Colonic mucosa (tissue), 4 donors: ENCODE results near the gene SARDH. TPM values are rescaled to one million over a fixed set of nuclear protein-coding genes. Genes with fewer than 3 reads are reported as not detected.

Experiments
- DNase-seq: peaks from one replicate; pipeline ENCODE4 v3.0.0-alpha.2; 2020
- H3K27ac ChIP-seq: fragments of 200-600 bp; one replicate; pipeline ENCODE4 v1.8.0; 2021
- H3K27me3 ChIP-seq: fragments of 200-600 bp; one replicate; pipeline ENCODE4 v1.8.0; 2021
- H3K36me3 ChIP-seq: fragments of 200-600 bp; one replicate; pipeline ENCODE4 v1.8.0; 2021
- H3K4me1 ChIP-seq: fragments of 200-600 bp; one replicate; pipeline ENCODE4 v1.8.0; 2021; ENCODE audit warnings: mild to moderate bottlenecking
- H3K4me3 ChIP-seq: fragments of 200-600 bp; one replicate; pipeline ENCODE4 v1.8.0; 2021
- H3K9ac ChIP-seq, 2 donors: one replicate each; pipeline ENCODE4 v1.7.0; 2013; ENCODE audit warnings: control low read depth in 2 of 2, low read depth in 2 of 2, low read length in 2 of 2
- H3K9me3 ChIP-seq: fragments of 200-600 bp; one replicate; pipeline ENCODE4 v1.8.0; 2021
- CTCF ChIP-seq: fragments of 200-600 bp; IDR thresholded peaks from one replicate; pipeline ENCODE4 v1.8.0; 2022; ENCODE audit warnings: antibody characterized with exemption, mild to moderate bottlenecking
- intact Hi-C: fragments of 100-400 bp; cut with DNase I; formaldehyde crosslinking; loops from one replicate; pipeline ENCODE4 v1.14.1; 2022
- total RNA-seq, 2 donors: library from RNA; stranded (reverse); fragmentation: NEBNext Ultra II Directional in 1 of 2; extraction: Animal tissue kit (Norgen Biotek cat#: 25700) in 1 of 2; gene quantifications; one replicate each; pipeline ENCODE4 v1.2.1, GENCODE V29; 2021
- donor health status: healthy.
- donor health status: DM: no; HTN: no; CAD: no.
- donor health status: DM: no; HTN: no; CAD: no.

The SARDH gene
- total RNA-seq, 2 donors from 2014 or later = 0.66 to 1.3 TPM

GRCh38 chr9:133708246-133709014 is 29.7 kb downstream of the SARDH start:
- intact Hi-C loops = no loop called here

GRCh38 chr9:133707763-133708245 is 30.3 kb downstream of the SARDH start:
- Histone ChIP-seq H3K27ac (no peak overlapping the region), H3K4me3 (no peak overlapping the region), H3K9ac (no peak overlapping the region), H3K4me1 (no peaks in the 10 kb centered on the region), H3K36me3 (no peaks in the 10 kb centered on the region), H3K9me3 (no peaks in the 10 kb centered on the region), H3K27me3 (peaks cover 2% of the 10 kb centered on the region)
- intact Hi-C loops = no loop called here
- no peak for TF ChIP-seq CTCF
- DNase-seq = no peak

More at GRCh38 chr9:133708246-133709014, 29.7 kb downstream of the SARDH start:
- Histone ChIP-seq H3K9me3 (no peaks in the 10 kb centered on the region), H3K9ac (no peak overlapping the region), H3K27ac (no peak overlapping the region), H3K36me3 (no peaks in the 10 kb centered on the region), H3K4me3 (no peak overlapping the region), H3K27me3 (no peaks in the 10 kb centered on the region), H3K4me1 (no peaks in the 10 kb centered on the region)
- DNase-seq = no peak
- TF ChIP-seq CTCF = no peak

DNA sequence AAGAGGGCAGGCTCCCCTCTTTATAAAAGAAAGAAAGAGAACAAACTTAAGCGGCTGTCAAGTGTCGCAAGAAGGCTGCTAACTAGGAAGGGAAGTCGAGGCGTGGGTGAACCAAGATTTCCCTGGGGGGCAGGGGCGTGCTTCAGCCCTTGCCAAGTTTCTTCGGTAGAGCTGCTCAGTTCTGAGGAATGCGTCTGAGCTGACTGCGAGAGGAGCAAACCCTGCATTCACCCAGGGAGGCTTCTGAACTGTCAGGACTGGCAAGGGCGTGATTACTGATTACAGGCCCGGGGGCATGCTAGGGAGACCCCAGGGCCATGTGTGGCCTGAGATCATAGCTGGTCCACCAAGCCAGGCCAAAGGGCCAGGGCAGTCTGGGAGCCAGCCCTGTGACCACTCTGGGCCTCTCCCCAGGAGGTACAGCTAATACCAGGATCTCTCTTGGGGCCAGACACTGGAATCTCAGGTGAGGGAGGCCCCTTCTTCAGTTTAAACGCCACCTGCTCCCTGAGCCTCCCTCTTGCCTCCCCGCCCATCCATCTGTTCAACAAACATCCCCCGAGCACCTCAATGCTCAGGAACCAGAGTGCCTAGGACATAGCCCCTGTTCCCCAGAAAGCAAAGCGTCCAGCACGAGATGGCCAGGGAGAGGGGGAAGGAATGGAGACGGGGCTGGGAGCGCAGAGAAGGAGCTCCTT is 30.9 kb downstream of the SARDH start:
- Histone ChIP-seq H3K27ac (no peak overlapping the region), H3K4me3 (no peak overlapping the region), H3K9me3 (no peaks in the 10 kb centered on the region), H3K4me1 (no peaks in the 10 kb centered on the region), H3K9ac (no peak overlapping the region), H3K27me3 (peaks cover 7% of the 10 kb centered on the region), H3K36me3 (no peaks in the 10 kb centered on the region)
- no peak for DNase-seq
- intact Hi-C loops = no loop called here
- TF ChIP-seq CTCF = no peak

- no peaks in the 10 kb centered on the region for H3K4me1 ChIP-seq
- no peak overlapping the region for H3K9ac ChIP-seq
- H3K27me3 ChIP-seq = peaks cover 9% of the 10 kb centered on the region
- DNase-seq = no peak
- H3K4me3 ChIP-seq = no peak overlapping the region
- intact Hi-C loops = no loop called here
- H3K9me3 ChIP-seq = no peaks in the 10 kb centered on the region
- no peaks in the 10 kb centered on the region for H3K36me3 ChIP-seq
- H3K27ac ChIP-seq = no peak overlapping the region
- TF ChIP-seq CTCF = no peak
These were observed 31.7 kb downstream of the SARDH start for GRCh38 chr9:133706307-133707050.

- Histone ChIP-seq H3K27me3 (peaks cover 9% of the 10 kb centered on the region), H3K9ac (no peak overlapping the region), H3K9me3 (no peaks in the 10 kb centered on the region), H3K4me3 (no peak overlapping the region), H3K36me3 (no peaks in the 10 kb centered on the region), H3K27ac (no peak overlapping the region), H3K4me1 (no peaks in the 10 kb centered on the region)
- intact Hi-C loops = no loop called here
- no peak for TF ChIP-seq CTCF
- DNase-seq = no peak
These were observed 32.6 kb downstream of the SARDH start for GRCh38 chr9:133705576-133705975.
